ENCODE measurements around the gene AMBP. TPM values are rescaled to one million over a fixed set of nuclear protein-coding genes. Genes with fewer than 3 reads are reported as not detected.

The AMBP gene
- polyA plus RNA-seq, 3 donors, result 0.83 to 1.7 (median 0.95) TPM

DNA sequence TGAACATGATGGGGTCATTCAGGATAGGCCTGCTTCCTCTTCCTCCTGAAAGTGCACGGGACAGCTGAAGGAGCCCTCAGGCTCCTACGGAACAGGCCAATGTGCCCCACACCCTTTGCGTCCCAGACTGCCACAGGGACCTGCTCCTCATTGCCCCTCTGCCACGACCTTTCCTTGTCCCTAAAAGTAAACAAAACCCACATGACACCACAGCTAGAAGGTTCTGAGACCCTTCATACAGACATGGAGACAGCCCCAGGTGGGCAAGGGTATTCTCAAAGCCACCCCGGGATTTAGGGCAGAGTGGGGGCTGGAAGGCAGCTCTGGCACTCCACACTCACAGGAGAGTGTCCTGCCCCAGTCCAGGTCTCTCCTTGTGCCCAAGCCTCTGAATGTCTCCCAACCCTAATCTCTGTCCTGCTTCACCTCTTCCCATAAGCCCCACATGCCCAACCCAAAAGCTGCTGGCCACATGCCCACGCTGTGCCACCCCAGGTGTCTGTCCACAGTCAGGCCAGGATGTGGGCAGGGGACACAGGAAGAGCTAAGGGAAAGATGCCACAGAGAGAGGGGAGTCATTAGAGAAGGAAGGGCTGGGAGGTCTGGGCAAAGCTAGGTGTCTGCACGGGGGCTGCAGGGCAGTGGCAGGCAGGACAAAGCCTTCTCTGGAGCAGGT, 800 bp downstream of the AMBP start:
- DNase-seq (ENCODE audit: low read depth in 3 of 3, low spot score in 2 of 3), result no peak

DNA sequence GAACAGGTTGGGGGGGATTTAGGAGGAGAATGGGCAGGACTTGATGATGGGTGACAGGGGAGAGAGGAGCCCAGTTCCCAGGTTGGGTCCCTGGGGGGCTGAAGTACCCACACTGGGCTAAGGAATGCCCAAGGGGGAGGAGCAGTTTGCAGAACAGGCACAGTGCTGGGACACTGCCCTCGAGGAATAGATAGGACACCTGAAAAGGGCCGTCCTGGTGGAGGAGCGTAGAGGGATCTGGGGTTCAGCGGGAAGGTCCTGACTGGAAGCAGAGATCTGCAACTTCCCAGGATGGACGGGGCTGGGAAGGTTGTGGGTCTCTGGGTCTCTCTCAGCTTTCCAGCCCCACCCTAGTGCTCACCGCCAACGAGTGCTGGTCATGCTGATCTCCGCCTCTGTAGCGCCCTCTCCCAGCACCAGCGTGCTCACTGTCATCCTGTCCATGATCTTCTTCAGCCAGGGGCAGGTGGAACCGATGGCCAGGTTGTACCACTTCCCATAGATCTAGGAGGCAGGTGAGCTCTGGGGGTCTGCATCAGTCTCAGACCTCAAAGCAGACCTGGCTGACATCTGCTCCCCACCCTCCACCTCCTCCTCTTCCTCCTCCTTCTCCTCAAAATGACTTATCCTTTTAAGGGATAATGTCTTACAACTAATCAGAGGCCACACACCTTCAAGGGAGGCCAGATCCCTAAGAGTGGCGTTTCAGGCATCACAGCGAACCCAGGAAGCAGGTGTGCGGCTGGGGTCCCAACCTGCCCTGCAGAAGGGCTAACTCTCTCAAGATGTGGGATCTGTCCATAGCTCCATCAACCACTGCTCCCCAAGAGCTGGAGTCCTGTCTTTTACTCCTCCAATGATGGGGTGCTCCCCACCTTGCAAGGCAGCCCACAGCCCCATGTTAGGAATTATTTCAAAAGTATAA, 1.6 kb downstream of the AMBP start:
- DNase-seq (ENCODE audit: low read depth in 3 of 3, low spot score in 2 of 3), result no peak

DNA sequence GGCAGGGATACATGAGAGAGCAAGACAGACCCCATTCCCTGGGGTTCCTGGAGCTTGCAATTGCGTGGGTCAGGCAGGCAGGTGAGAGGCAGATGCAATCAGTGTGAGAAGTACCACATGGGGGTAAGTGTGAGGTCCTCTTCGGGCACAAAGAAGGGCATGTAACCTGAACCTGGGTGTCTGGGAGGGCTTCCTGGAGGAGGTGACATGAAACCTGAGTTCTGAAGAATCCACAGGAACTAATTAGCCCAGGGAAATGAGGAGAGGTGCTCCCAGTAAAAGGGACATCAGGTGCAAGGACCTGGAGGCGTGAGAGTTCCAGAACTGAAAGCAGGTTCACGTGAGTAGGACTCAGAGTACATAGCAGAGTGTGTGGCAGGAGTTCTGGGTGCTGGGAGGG, 2.5 kb downstream of the AMBP start:
- no peak for DNase-seq (ENCODE audit: low read depth in 3 of 3, low spot score in 2 of 3)

DNA sequence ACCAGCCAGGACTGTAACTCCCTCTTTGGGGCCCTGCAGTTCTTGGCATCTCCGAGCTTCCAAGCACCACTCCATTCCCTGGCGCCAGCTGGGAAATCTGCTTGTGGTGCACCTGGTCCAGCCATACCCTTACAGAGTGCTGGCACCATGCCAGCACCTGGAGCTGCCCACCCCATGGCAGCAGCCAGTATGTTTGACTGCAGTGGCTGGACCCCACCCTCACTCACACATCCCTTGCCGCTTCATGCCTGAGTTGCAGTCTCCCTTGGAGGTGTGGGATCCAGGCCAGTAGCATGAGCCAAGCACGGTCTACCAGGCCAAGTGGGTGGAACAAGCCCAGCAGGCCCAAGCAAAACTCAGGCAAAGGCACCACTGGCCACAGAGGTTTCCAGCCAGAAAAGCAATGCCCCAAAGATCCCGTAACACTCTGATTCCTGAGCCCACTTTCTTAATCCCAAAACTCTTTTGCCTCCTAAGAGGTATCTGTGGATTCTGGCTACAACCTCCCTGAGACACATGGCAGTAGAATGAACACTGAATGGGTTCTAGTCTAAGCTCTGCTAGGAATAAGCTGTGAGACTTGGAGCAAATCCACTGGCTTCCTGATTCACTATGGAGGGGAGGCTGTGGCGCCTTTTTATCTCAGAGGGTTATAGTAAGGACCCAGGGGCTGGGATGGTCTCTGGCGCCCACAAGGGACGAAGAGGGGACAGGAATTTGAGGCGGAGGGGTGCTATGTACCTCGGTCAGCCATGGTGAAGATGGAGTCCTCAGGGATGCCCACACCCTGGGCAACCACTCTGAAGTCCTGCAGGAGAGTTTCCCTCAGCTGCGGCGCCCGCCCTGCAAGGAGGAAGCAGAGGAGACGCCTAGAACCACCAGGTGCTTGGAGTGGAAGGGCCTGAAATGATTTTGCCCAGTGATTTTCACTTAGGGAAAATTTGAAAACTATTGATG, 5.6 kb downstream of the AMBP start:
- no peak for DNase-seq (ENCODE audit: low read depth in 3 of 3, low spot score in 2 of 3)

DNA sequence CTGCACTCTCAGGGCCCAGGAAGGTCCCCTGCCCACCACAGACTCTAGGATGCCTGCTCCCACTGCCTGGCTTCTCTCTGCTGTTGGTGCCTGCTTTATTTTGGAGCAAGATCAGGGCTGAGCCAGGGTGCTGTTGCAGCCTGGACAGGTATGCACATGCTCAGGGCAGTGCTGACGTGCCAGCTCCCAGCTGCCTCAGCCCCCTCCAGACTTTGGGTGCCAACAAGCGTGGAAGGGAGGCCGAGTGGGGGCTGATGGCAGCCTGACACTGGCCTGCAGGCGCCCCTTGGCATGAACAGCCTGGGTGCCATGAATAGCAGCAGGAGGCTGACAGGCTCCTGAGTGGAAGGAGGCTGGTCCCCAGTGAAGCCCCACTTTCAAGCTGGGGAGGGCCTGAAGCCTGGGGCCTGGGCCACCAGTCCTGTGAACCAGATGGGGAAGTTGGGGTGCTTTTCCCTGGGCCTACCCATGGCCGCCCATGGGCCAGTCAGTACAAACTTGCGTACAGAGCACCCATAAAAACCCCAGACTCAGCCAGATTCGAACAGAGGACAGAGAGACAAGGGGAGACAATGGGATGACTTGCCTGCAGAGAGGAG, 6.8 kb downstream of the AMBP start:
- no peak for DNase-seq (ENCODE audit: low read depth in 3 of 3, low spot score in 2 of 3)

DNA sequence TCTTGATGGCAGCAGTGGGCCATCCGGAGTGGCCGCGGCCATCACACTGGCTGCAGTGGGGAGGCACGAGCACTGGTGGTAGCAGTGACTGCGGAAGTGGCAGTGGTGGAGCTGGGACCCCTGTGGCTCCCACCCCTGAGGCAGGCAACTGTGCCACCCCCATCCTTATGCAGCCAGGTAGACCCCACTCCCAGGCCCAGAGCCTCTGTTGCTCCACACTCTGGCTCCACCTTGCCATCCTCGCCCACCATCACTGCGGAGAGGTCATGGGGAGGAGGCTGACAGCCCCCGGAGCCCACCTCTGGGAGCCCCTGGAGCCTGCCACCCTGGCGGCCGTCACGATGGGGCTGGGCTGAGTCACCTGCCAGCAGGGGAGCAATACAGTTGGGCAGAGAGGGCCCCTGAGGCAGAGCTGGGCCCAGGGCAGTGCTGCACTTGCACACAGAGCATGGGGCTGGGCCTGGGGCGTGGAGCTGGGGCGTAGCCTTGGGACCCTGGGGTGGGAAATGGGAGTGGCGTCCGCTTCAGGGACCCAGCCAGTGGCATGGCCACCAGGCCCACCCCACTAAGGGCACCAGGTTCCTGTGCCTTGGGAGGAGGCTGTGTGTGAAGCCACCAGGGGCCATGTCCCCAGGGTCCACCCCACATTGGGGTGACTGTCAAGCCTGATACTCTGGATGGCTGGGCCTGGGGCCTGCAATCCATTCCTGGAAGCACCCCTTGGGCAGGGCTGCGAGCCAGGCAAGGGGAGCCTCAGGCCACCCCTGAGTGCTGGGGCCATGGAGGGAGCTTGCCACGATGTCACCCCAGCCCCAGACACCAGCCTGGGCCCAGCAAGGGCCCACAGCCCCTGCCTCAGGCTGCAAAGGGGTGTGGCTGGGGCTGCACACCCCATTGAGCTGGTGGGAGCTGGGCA, 7.7 kb downstream of the AMBP start:
- no peak for DNase-seq (ENCODE audit: low read depth in 3 of 3, low spot score in 2 of 3)

DNA sequence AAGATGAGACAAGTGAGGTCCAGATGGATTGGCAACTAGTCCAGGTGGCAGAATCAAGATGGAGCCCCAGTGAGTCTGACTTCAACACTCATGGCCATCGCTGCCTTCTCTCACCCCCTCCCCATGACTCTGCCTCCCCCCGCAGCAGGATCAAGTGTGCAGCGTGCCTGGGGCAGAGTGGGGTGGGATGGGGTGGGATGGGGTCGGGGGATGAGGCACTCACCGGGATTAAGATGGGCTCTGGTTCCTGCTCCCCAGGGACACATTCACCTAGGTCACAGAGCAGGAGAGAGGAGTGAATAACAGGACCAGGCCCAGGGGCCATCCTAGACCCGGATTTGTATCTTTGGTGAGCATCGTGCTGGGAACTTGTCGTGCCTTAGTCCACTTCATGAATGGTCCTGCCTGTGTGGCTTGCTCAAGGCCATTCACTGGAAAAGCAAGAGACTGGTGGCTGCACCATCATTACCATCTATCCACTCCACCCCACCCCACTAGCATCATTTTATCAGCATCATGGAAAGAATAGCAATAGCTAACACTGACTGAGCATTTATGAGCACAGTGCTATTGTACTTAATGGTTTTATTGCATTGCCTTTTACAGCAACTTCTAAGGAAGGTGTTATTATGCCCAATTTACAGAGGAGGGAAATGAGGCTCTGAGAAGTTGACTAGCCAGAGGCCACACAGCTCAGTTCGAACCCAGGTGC, 8.5 kb downstream of the AMBP start:
- no peak for DNase-seq (ENCODE audit: low read depth in 3 of 3, low spot score in 2 of 3)

DNA sequence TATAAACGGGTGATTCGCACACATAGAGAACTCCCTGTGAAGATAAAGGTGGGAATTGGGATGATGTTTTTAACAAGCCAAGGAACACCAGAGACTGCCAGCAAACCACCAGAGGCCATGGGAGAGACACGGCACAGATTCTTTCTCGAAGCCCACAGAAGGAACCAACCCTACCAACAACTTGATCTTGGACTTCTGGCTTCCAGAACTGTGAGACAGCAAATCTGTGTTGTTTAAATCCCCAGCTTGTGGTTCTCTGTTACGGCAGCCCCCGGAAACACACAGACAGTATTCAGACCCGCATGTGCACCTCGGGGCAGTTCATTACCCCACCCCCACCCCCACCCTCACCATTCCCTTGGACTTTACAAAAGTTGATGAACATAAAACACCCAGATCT, 12.8 kb downstream of the AMBP start:
- no peak for DNase-seq (ENCODE audit: low read depth in 3 of 3, low spot score in 2 of 3)

DNA sequence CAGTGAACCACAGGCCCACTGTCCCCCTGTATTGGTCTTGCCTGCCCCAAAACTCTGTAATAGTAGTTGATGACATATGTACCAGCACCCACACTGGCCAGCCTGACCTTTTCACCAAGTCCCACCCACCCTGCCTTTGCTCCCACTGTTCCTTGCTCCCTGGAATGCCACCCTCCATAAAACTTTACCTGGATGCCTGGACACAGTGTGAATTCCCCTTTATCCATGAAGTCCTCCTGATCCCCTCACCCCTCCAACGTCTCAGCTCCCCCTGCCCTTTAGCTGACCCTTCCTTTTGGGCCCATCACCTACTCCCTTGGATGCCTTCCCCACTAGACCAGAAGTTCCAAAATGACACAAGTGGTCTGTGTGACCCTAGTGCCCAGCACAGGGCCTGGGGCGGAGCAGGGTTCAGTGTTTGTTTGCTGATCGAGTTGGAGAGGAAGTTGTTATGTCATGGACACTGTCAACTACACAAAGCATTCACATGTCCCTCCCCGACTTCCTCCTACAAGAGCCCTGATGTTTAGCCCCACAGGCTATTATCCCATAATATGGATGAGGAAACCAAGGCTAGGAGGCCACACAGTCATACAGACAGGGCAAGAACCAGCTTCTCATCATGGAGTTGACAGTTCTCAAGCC, 16.1 kb downstream of the AMBP start:
- no peak for DNase-seq (ENCODE audit: low read depth in 3 of 3, low spot score in 2 of 3)

DNA sequence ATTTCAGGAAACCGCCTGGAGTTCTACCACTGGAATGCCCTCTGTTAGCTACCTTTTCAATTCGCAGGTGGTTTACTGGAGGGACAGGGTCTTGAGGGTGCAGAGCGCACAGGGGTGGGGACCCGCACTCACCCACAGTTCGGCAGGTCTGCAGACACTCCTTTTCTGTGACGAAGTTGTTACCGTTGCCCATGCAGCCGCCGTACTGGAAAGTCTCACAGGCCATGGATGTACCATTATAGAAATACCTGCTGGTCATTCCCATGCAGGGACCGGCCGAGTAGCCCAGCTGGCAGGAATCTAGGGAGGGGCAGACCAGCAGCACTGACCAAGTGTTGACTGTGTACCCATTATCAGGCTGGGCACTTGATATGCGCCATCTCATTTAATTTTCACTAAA, 16.8 kb downstream of the AMBP start:
- no peak for DNase-seq (ENCODE audit: low read depth in 3 of 3, low spot score in 2 of 3)

DNA sequence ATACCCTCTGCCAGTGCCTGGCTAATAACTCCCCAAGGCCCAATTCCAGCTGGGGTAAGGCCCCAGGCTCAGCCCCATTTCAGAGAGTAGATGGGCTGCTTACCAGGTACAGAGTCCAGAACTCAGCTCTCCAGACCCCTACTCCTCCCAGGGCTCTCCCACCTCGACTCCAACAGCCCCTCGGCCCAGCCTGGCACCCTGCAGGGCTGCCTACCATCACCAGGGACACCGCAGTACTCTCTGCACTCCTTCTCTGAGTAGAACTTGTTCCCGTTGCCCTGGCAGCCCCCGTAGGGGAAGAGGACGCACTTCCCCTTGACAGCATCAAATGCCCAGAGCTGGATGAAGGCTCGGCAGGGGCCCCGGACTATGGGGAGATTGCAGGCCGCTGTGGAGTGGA, 17.4 kb downstream of the AMBP start:
- DNase-seq (ENCODE audit: low read depth in 3 of 3, low spot score in 2 of 3), result no peak

DNA sequence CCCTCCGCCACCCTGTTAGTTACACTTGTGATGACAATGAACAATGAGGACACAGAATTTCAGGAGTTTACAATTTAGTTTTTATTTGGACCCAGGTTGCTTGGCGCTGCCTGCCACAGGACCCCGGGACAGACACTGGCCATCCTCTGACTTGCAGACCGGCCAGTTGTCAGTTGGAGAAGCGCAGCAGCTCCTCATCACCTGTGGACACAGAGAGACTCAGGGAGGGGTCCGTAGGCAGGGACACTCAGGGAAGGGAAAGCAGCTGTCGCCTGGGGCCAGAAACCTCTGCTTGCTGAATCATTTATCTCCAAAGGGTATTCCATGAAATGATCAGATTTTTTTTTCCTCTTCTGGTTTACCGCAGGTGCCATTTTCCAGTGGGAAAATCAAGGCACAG, 18.0 kb downstream of the AMBP start:
- no peak for DNase-seq (ENCODE audit: low read depth in 3 of 3, low spot score in 2 of 3)

DNA sequence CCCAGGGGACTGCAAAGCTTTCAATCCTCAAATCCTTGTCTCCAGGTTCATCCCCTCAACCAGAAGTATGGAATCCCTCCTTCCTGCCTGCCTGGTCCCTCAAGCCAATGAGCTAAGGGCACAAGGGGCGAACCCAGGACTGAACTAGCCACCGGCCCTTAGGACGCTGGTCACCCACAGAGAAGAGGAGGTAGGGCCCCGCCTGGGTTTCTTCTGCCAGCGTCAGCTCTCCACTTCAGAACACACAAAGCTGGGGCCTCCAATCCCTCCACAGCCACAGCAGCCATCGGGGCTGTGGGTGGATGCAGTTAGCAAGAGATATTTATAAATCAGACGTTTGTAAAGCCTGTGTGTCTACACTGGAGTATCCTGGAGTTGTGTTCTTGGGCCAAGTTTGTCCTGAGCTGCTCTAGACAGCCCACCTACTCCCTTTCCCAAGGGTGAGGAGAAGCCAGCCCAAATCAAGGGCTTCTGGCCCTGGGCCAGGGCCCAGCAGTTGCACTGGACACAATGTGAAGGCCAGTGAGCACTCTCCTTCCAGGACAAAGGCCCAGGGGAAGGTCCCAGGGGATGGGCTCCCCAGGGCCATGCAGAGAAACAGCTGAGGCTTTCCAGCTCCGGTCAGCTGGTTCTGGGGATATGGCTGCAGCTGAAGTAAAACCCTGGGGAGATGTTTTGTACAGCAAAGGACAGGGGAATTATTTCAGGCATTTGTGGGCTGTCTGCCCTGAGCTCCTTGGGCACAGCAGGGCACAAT, 18.9 kb downstream of the AMBP start:
- no peak for DNase-seq (ENCODE audit: low read depth in 3 of 3, low spot score in 2 of 3)

DNA sequence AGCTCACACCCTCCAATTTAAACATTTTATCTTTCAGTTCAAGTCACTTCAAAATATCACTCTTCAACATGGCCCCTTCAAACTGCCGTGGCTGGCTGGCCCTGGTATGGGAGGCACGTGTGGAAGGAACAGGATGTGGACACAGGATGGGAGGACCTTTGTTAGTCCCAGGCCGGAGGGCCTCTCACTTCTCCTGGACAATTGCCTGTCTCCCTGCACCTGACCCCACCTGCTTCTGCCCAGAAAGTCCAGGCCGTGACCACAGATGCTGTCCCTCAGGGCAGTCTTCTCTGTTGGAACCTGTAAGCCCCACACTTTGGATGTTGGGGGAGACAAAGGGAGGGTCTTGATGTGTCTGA, 19.4 kb downstream of the AMBP start:
- no peak for DNase-seq (ENCODE audit: low read depth in 3 of 3, low spot score in 2 of 3)

DNA sequence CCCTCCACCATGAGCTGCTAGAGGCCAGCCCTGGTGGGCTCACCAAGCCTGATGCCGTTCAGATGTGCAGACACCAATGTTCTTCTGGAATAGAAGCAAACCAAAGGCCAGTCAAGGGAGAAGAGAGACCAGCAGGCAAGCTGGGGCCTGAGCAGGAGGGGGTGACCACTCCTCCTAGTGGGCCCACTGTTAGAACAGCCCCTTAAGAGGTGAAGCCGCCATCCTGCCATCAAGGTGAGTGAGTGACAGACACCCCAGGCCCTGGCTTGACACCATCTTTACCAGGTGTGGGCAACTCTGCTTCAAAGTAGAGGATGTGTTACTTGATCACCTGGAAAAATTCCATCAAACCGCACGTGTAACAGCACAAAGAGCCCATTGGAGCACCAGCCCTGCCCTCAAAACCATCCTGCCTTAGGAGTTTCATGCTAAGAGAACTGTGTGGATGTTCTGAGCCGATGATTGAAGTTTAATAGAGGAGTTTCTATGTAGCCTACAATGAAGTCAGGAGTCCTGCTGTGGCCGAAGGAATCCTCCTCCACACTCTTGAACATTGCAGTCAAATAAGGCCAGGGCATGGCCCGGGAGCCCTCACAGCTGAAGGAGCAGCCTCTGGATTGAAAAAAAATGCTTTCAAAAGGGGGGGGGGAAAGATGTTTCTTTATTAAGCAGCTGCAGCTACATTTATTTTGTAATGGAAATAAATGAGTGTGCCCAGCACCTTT, 20.8 kb downstream of the AMBP start:
- DNase-seq (ENCODE audit: low read depth in 3 of 3, low spot score in 2 of 3), result no peak

DNA sequence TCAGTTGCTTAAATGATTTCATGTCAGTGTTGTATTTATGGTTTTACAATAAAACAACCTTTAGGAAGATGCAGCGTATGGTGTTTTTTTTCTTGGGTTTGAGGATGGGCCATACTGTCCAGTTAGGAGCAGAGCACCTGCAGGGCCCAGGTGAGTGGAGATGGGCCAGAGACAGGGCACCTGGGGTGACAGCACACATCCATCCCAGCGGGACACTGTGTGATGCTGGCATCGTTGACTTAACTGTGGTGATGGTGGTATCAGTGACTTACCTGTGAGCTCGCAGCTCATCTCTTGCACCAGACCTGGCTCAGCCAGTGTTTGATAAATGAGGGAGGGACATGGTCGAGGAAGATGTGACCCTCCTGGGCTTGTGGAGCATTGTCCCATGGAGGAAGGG, 21.6 kb downstream of the AMBP start:
- no peak for DNase-seq (ENCODE audit: low read depth in 3 of 3, low spot score in 2 of 3)

DNA sequence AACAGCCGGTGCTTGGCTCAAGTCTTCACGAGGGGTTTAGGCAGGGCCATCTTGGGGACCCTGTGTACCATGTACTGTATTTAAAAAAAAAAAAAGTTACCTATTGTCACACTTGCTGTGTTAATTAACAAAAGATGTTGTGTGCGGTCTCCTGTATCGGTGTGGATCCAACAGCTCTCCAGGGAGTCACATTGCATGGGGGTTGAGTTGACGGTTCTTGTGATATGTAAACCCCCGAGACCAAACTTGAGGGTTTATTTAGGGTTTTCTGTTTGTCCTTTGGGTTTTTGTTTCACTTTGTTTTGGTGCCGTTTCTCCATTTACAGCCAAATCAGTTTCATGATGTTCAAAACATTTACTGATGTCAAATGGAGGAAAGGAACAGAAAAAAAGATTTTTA, 22.2 kb downstream of the AMBP start:
- DNase-seq (ENCODE audit: low read depth in 3 of 3, low spot score in 2 of 3), result no peak
